ENCODE measurements around the gene TTLL7. TPM values are rescaled to one million over a fixed set of nuclear protein-coding genes. Genes with fewer than 3 reads are reported as not detected.

TTLL7 gene
- total RNA-seq: 134 TPM

GRCh38 chr1:83998498-83999315, at the start of gene TTLL7:
TSS of gene TTLL7 (minus strand) at chr1:83999132. CDS start at chr1:83952211, 46,921 bp downstream.
- DNase-seq (ENCODE audit: low spot score in 2 of 2): peak; percentile 71 to 79
- FAIRE-seq: no peak

GRCh38 chr1:84042461-84042860, 43.5 kb upstream of the TTLL7 start:
- FAIRE-seq (no peak), DNase-seq (ENCODE audit: low spot score in 2 of 2) (no peak)

- DNase-seq (ENCODE audit: low spot score in 2 of 2) (no peak), FAIRE-seq (no peak)
Measured at GRCh38 chr1:84037758-84038611, 39.1 kb upstream of the TTLL7 start.

- FAIRE-seq (no peak), DNase-seq (ENCODE audit: low spot score in 2 of 2) (no peak)
Measured at GRCh38 chr1:84031802-84032327, 32.9 kb upstream of the TTLL7 start.

- DNase-seq (ENCODE audit: low spot score in 2 of 2) (no peak), FAIRE-seq (no peak)
Measured at GRCh38 chr1:84027368-84027767, 28.4 kb upstream of the TTLL7 start.

GRCh38 chr1:84025966-84026365, 27.0 kb upstream of the TTLL7 start:
- FAIRE-seq (no peak), DNase-seq (ENCODE audit: low spot score in 2 of 2) (no peak)

GRCh38 chr1:84021822-84022221, 22.9 kb upstream of the TTLL7 start:
- FAIRE-seq: no peak

GRCh38 chr1:84020151-84020550, 21.2 kb upstream of the TTLL7 start:
- no peak for DNase-seq (ENCODE audit: low spot score in 2 of 2)
- FAIRE-seq: no peak

More at GRCh38 chr1:84021822-84022221, 22.9 kb upstream of the TTLL7 start:
- DNase-seq (ENCODE audit: low spot score in 2 of 2): no peak

GRCh38 chr1:84019217-84019616, 20.3 kb upstream of the TTLL7 start:
- no peak for DNase-seq (ENCODE audit: low spot score in 2 of 2)
- no peak for FAIRE-seq

GRCh38 chr1:84013708-84014107, 14.8 kb upstream of the TTLL7 start:
- FAIRE-seq: no peak

GRCh38 chr1:84012018-84012417, 13.1 kb upstream of the TTLL7 start:
- DNase-seq (ENCODE audit: low spot score in 2 of 2): no peak
- FAIRE-seq: no peak

More at GRCh38 chr1:84013708-84014107, 14.8 kb upstream of the TTLL7 start:
- DNase-seq (ENCODE audit: low spot score in 2 of 2): no peak

GRCh38 chr1:84010136-84010535, 11.2 kb upstream of the TTLL7 start:
- no peak for DNase-seq (ENCODE audit: low spot score in 2 of 2)
- FAIRE-seq: no peak

GRCh38 chr1:84008631-84009030, 9.7 kb upstream of the TTLL7 start:
- FAIRE-seq (no peak), DNase-seq (ENCODE audit: low spot score in 2 of 2) (no peak)

- FAIRE-seq: no peak
Measured at GRCh38 chr1:84006591-84006990, 7.7 kb upstream of the TTLL7 start.

GRCh38 chr1:84001501-84001900, 2.6 kb upstream of the TTLL7 start:
- FAIRE-seq (no peak), DNase-seq (ENCODE audit: low spot score in 2 of 2) (no peak)

More at GRCh38 chr1:84006591-84006990, 7.7 kb upstream of the TTLL7 start:
- DNase-seq (ENCODE audit: low spot score in 2 of 2): no peak

GRCh38 chr1:84000954-84001495, 2.1 kb upstream of the TTLL7 start:
- DNase-seq (ENCODE audit: low spot score in 2 of 2) (no peak), FAIRE-seq (no peak)

- no peak for FAIRE-seq
- no peak for DNase-seq (ENCODE audit: low spot score in 2 of 2)
Measured at GRCh38 chr1:84000196-84000885, 1.4 kb upstream of the TTLL7 start.

GRCh38 chr1:83999316-83999819, 436 bp upstream of the TTLL7 start:
- FAIRE-seq: no peak
- peak; percentile 52 to 55 for DNase-seq (ENCODE audit: low spot score in 2 of 2)

GRCh38 chr1:83998205-83998497, 781 bp downstream of the TTLL7 start:
- FAIRE-seq (no peak), DNase-seq (ENCODE audit: low spot score in 2 of 2) (no peak)

- DNase-seq (ENCODE audit: low spot score in 2 of 2): no peak
- FAIRE-seq: no peak
Measured at GRCh38 chr1:83997631-83998030, 1.3 kb downstream of the TTLL7 start.

All from frontal cortex (tissue), 4 donors.